ENCODE data around the gene RND2. TPM values are rescaled to one million over a fixed set of nuclear protein-coding genes. Genes with fewer than 3 reads are reported as not detected.

Gene RND2
- total and polyA plus RNA-seq, 9 of the 15 experiments (the other 6 are each of a cell fraction or from before 2014, with no cell fraction given), result 0.15 to 1.9 (median 0.98) TPM

- TF ChIP-seq SETDB1 (IDR thresholded peaks at IDR 0.05; ENCODE audit: low read length), result no peak
- peak; percentile 85 to 98 for TF ChIP-seq E2F6 (IDR thresholded peaks at IDR 0.05; ENCODE audit: borderline replicate concordance in 1 of 2, extremely low read depth in 1 of 2, insufficient read depth in 1 of 2, insufficient read length in 1 of 2, low read depth in 1 of 2, low read length in 1 of 2, poor library complexity in 1 of 2, severe bottlenecking in 1 of 2)
- TF ChIP-seq ZNF140 (CRISPR knock-in tag; IDR thresholded peaks at IDR 0.05), result no peak
- TF ChIP-seq CAMTA2 (CRISPR knock-in tag; conservative IDR thresholded peaks at IDR 0.05), result no peak
- TF ChIP-seq HDGF (IDR thresholded peaks at IDR 0.05), result no peak
- no peak for TF ChIP-seq ARID1B (IDR thresholded peaks at IDR 0.05)
- no peak for TF ChIP-seq GABPB2 (CRISPR knock-in tag; conservative IDR thresholded peaks at IDR 0.05)
- no peak for TF ChIP-seq XRCC5 (IDR thresholded peaks at IDR 0.05; ENCODE audit: low read depth, low read length)
- no peak for TF ChIP-seq ZBED1 (IDR thresholded peaks at IDR 0.05)
- TF ChIP-seq ZNF584 (CRISPR knock-in tag; IDR thresholded peaks at IDR 0.05; ENCODE audit: low read depth), result no peak
- no peak for TF ChIP-seq NR3C1 (CRISPR knock-in tag; IDR thresholded peaks at IDR 0.05)
- TF ChIP-seq MAFF (IDR thresholded peaks at IDR 0.05; ENCODE audit: low read length), result no peak
- TF ChIP-seq MYBL2 (IDR thresholded peaks at IDR 0.05; ENCODE audit: low read depth), result no peak
- TF ChIP-seq MYBL2 (CRISPR knock-in tag; IDR thresholded peaks at IDR 0.05; ENCODE audit: borderline replicate concordance), result no peak
- no peak for TF ChIP-seq NFYB (IDR thresholded peaks at IDR 0.05; ENCODE audit: extremely low read depth, insufficient read length)
- TF ChIP-seq ZNF507 (tag; conservative IDR thresholded peaks at IDR 0.05), result no peak
- TF ChIP-seq EP400 (IDR thresholded peaks at IDR 0.05), result peak; percentile 44; the same call in 1 of the 2 replicates
- TF ChIP-seq HNRNPL (IDR thresholded peaks at IDR 0.05; ENCODE audit: low read depth, low read length), result no peak
- TF ChIP-seq TOE1 (IDR thresholded peaks at IDR 0.05; ENCODE audit: borderline replicate concordance), result no peak
- no peak for TF ChIP-seq TOE1 (CRISPR knock-in tag; IDR thresholded peaks at IDR 0.05; ENCODE audit: borderline replicate concordance, low read depth)
- peak; percentile 68; the same call in 1 of the 2 replicates for TF ChIP-seq SMARCA5 (IDR thresholded peaks at IDR 0.05)
- TF ChIP-seq ZNF79 (CRISPR knock-in tag; IDR thresholded peaks at IDR 0.05; ENCODE audit: low read depth), result no peak
- no peak for TF ChIP-seq ID3 (CRISPR knock-in tag; IDR thresholded peaks at IDR 0.05)
- TF ChIP-seq ID3 (tag; IDR thresholded peaks at IDR 0.05), result no peak
- no peak for TF ChIP-seq CREBBP (IDR thresholded peaks at IDR 0.05; ENCODE audit: low read depth, low read length)
- no peak for TF ChIP-seq ZNF449 (CRISPR knock-in tag; IDR thresholded peaks at IDR 0.05)
- no peak for TF ChIP-seq FOXA3 (CRISPR knock-in tag; conservative IDR thresholded peaks at IDR 0.05 in 1 of 2, IDR thresholded peaks at IDR 0.05 in 1 of 2)
Measured at GRCh38 chr17:42980766-42981397, 44.1 kb upstream of the RND2 start (continued).

All from K562 (cell line).